T-helper 2 cell treated with Interferon-gamma antibody and Interleukin-4, amounts not matched to agents 5 μg/mL and 100 μg/mL, for 36 hours (primary cell): ENCODE measurements around the gene BOC.

Experiments used
- DNase-seq: peaks from one replicate; pipeline ENCODE4 v3.0.0; 2021; ENCODE audit warnings: low spot score
- H3K27ac Mint-ChIP-seq: one replicate; pipeline ENCODE4 v1.8.0; 2021; ENCODE audit warnings: mild to moderate bottlenecking, mixed read lengths
- H3K27me3 Mint-ChIP-seq: one replicate; pipeline ENCODE4 v1.8.0; 2021; ENCODE audit warnings: low read depth, mixed read lengths
- H3K36me3 Mint-ChIP-seq: one replicate; pipeline ENCODE4 v1.8.0; 2021; ENCODE audit warnings: low read depth, mixed read lengths
- H3K4me1 Mint-ChIP-seq: one replicate; pipeline ENCODE4 v1.8.0; 2021; ENCODE audit warnings: low read depth, mixed read lengths
- H3K4me3 Mint-ChIP-seq: one replicate; pipeline ENCODE4 v1.8.0; 2022; ENCODE audit warnings: mild to moderate bottlenecking, moderate library complexity, mixed read lengths
- H3K9me3 Mint-ChIP-seq: one replicate; pipeline ENCODE4 v1.8.0; 2021; ENCODE audit warnings: mixed read lengths

Gene BOC

GRCh38 chr3:113241292-113242095 lies 30.1 kb downstream of the BOC start:
- Mint-ChIP-seq H3K36me3 (no peaks in the 10 kb centered on the region), H3K9me3 (no peaks in the 10 kb centered on the region), H3K4me3 (no peak overlapping the region), H3K27me3 (no peaks in the 10 kb centered on the region), H3K4me1 (peaks cover 10% of the 10 kb centered on the region), H3K27ac (no peak overlapping the region)
- no peak for DNase-seq

- Mint-ChIP-seq H3K4me1 (peaks cover 10% of the 10 kb centered on the region), H3K36me3 (no peaks in the 10 kb centered on the region), H3K4me3 (no peak overlapping the region), H3K27me3 (no peaks in the 10 kb centered on the region), H3K27ac (no peak overlapping the region), H3K9me3 (no peaks in the 10 kb centered on the region)
- DNase-seq, result no peak
Observed at GRCh38 chr3:113242096-113242581, 30.8 kb downstream of the BOC start.

GRCh38 chr3:113243071-113243470 lies 31.7 kb downstream of the BOC start:
- H3K27ac Mint-ChIP-seq, result no peak overlapping the region
- no peak for DNase-seq
- no peak overlapping the region for H3K4me3 Mint-ChIP-seq
- H3K4me1 Mint-ChIP-seq, result peaks cover 10% of the 10 kb centered on the region
- H3K27me3 Mint-ChIP-seq, result peaks cover 2% of the 10 kb centered on the region
- H3K36me3 Mint-ChIP-seq, result no peaks in the 10 kb centered on the region
- H3K9me3 Mint-ChIP-seq, result no peaks in the 10 kb centered on the region

DNA sequence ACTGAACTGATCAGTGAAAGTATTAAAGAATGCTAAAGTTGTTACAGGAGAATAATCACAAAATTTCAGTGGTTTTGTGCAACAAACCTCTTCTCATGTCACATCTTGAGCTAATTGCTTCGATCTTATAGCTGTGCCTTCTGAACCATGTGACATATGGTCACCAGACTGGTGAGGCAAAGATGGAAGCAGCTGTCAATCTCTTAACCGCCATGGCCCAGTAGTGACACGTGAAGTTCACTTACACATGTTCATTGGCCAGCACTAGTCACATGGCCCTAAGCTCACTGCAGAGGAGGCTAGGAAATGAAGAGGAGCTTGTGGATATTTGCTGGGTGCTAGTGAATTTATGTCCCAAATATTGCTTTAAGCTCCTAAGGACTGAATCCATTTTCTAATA lies 32.5 kb downstream of the BOC start:
- no peak overlapping the region for H3K4me3 Mint-ChIP-seq
- H3K27me3 Mint-ChIP-seq, result peaks cover 2% of the 10 kb centered on the region
- H3K27ac Mint-ChIP-seq, result no peak overlapping the region
- H3K36me3 Mint-ChIP-seq, result no peaks in the 10 kb centered on the region
- H3K4me1 Mint-ChIP-seq, result peaks cover 10% of the 10 kb centered on the region
- H3K9me3 Mint-ChIP-seq, result no peaks in the 10 kb centered on the region
- DNase-seq, result no peak

- Mint-ChIP-seq H3K27ac (no peak overlapping the region), H3K4me3 (no peak overlapping the region), H3K27me3 (peaks cover 2% of the 10 kb centered on the region), H3K4me1 (peaks cover 10% of the 10 kb centered on the region), H3K9me3 (no peaks in the 10 kb centered on the region), H3K36me3 (no peaks in the 10 kb centered on the region)
- DNase-seq, result no peak
Observed at GRCh38 chr3:113245761-113246161, 34.4 kb downstream of the BOC start.

DNA sequence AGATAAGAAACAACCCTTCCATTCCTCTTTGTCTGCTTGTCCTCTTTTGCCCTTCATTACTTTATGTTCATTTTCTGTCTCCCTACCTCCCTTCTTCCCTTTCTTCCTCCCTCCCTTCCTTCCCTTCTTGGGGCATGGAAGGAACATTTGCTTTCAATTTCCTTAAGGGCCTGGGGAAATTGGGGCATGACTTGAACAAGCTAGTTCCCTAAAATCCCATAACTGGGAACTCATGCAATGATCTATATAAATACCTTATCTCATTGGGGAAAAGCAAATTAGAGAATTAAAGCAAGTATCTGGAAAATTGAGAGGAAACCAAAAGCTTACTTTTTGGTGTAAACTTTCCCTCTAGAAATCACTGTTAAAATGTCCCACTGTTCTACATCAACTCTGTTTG lies 35.7 kb downstream of the BOC start:
- Mint-ChIP-seq H3K27ac (no peak overlapping the region), H3K36me3 (no peaks in the 10 kb centered on the region), H3K4me3 (no peak overlapping the region), H3K27me3 (peaks cover 2% of the 10 kb centered on the region), H3K4me1 (peaks cover 6% of the 10 kb centered on the region), H3K9me3 (no peaks in the 10 kb centered on the region)
- no peak for DNase-seq

- DNase-seq, result no peak
- no peak overlapping the region for H3K4me3 Mint-ChIP-seq
- no peaks in the 10 kb centered on the region for H3K36me3 Mint-ChIP-seq
- no peaks in the 10 kb centered on the region for H3K4me1 Mint-ChIP-seq
- H3K27me3 Mint-ChIP-seq, result peaks cover 2% of the 10 kb centered on the region
- no peak overlapping the region for H3K27ac Mint-ChIP-seq
- H3K9me3 Mint-ChIP-seq, result no peaks in the 10 kb centered on the region
Observed at GRCh38 chr3:113247675-113248458, 36.5 kb downstream of the BOC start.

DNA sequence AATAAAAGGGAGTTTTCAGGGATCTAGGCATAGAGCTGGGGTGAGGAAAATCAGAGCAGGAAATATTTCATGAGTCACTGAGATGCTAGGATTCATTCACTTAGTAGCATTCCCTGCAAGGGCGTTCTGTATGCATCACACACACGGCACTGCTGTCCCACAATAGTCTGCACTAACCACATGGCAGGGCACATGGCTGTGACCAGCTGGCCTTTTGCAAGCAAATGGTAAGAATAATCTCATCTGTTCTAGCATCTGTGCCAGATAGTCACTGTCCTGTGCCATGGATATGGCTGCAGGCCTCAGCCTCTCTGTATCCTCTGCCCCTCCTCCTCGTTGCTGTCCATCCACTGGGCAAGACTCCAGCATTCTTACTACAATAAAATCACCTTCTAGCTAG lies 37.8 kb downstream of the BOC start:
- DNase-seq, result no peak
- H3K9me3 Mint-ChIP-seq, result no peaks in the 10 kb centered on the region
- H3K4me1 Mint-ChIP-seq, result no peaks in the 10 kb centered on the region
- H3K27ac Mint-ChIP-seq, result no peak overlapping the region
- peaks cover 2% of the 10 kb centered on the region for H3K27me3 Mint-ChIP-seq
- no peak overlapping the region for H3K4me3 Mint-ChIP-seq
- no peaks in the 10 kb centered on the region for H3K36me3 Mint-ChIP-seq

- H3K36me3 Mint-ChIP-seq, result no peaks in the 10 kb centered on the region
- no peak overlapping the region for H3K4me3 Mint-ChIP-seq
- peaks cover 2% of the 10 kb centered on the region for H3K27me3 Mint-ChIP-seq
- no peaks in the 10 kb centered on the region for H3K4me1 Mint-ChIP-seq
- no peaks in the 10 kb centered on the region for H3K9me3 Mint-ChIP-seq
- DNase-seq, result no peak
- no peak overlapping the region for H3K27ac Mint-ChIP-seq
Observed at GRCh38 chr3:113249601-113250000, 38.2 kb downstream of the BOC start.

GRCh38 chr3:113250566-113250965 lies 39.2 kb downstream of the BOC start:
- Mint-ChIP-seq H3K27me3 (peaks cover 2% of the 10 kb centered on the region), H3K36me3 (no peaks in the 10 kb centered on the region), H3K9me3 (no peaks in the 10 kb centered on the region), H3K4me3 (no peak overlapping the region), H3K4me1 (no peaks in the 10 kb centered on the region), H3K27ac (no peak overlapping the region)
- DNase-seq, result no peak

DNA sequence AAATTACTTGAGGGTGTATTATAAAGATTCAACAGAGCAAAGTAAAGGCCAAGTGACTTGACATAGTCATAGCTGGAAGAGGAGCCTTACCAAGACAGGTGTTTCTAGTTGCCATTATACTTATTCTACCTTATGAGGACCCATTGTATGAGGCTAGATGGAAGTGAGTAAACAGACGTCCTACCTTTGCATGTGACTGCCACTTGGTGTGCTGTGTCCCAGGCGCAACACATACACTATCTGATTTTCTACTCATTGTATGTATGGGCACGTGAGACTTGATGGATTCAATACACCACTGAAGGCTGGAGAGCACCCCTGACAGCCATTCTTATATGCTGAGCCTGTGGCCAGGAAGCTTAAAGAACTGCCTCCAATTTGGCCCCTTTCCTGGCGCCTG lies 40.5 kb downstream of the BOC start:
- Mint-ChIP-seq H3K9me3 (no peaks in the 10 kb centered on the region), H3K27ac (no peak overlapping the region), H3K36me3 (no peaks in the 10 kb centered on the region), H3K4me3 (no peak overlapping the region), H3K27me3 (peaks cover 2% of the 10 kb centered on the region), H3K4me1 (no peaks in the 10 kb centered on the region)
- no peak for DNase-seq

- H3K36me3 Mint-ChIP-seq, result no peaks in the 10 kb centered on the region
- H3K9me3 Mint-ChIP-seq, result no peaks in the 10 kb centered on the region
- no peak for DNase-seq
- H3K4me1 Mint-ChIP-seq, result no peaks in the 10 kb centered on the region
- no peak overlapping the region for H3K27ac Mint-ChIP-seq
- peaks cover 1% of the 10 kb centered on the region for H3K27me3 Mint-ChIP-seq
- H3K4me3 Mint-ChIP-seq, result no peak overlapping the region
Observed at GRCh38 chr3:113252553-113252952, 41.2 kb downstream of the BOC start.

- no peak overlapping the region for H3K27ac Mint-ChIP-seq
- no peaks in the 10 kb centered on the region for H3K36me3 Mint-ChIP-seq
- H3K4me1 Mint-ChIP-seq, result no peaks in the 10 kb centered on the region
- DNase-seq, result no peak
- H3K4me3 Mint-ChIP-seq, result no peak overlapping the region
- no peaks in the 10 kb centered on the region for H3K9me3 Mint-ChIP-seq
- H3K27me3 Mint-ChIP-seq, result no peaks in the 10 kb centered on the region
Observed at GRCh38 chr3:113253702-113254101, 42.3 kb downstream of the BOC start.

- H3K36me3 Mint-ChIP-seq, result no peaks in the 10 kb centered on the region
- no peak overlapping the region for H3K27ac Mint-ChIP-seq
- H3K9me3 Mint-ChIP-seq, result no peaks in the 10 kb centered on the region
- H3K27me3 Mint-ChIP-seq, result no peaks in the 10 kb centered on the region
- H3K4me3 Mint-ChIP-seq, result no peak overlapping the region
- no peak for DNase-seq
- H3K4me1 Mint-ChIP-seq, result no peaks in the 10 kb centered on the region
Observed at GRCh38 chr3:113254171-113254947, 43.0 kb downstream of the BOC start.
